GM21786 (cell line): Measurements from ENCODE around the gene AKR1D1.
"Not testable (repeated sequence)": the region's sequence is repeated elsewhere in the genome, so short reads cannot be mapped to it uniquely, and the experiment has no call there.

ENCODE experiments used
- ATAC-seq: cut with Tn5 transposase; IDR thresholded peaks from one replicate; pipeline ENCODE4 v1.9.1; 2021; ENCODE audit not compliant: unreplicated experiment

Gene AKR1D1

GRCh38 chr7:138072726-138073125 is 3.5 kb upstream of the AKR1D1 start:
- ATAC-seq, result no peak

- ATAC-seq, result no peak
Measured at GRCh38 chr7:138074121-138074520, 2.1 kb upstream of the AKR1D1 start.

- no peak for ATAC-seq
Measured at GRCh38 chr7:138074540-138074939, 1.7 kb upstream of the AKR1D1 start.

GRCh38 chr7:138075350-138075749 is 909 bp upstream of the AKR1D1 start:
- ATAC-seq, result no peak

GRCh38 chr7:138075786-138076185 is 473 bp upstream of the AKR1D1 start:
- ATAC-seq, result not testable (repeated sequence)

- ATAC-seq, result no peak
Measured at GRCh38 chr7:138077809-138078208, 1.6 kb downstream of the AKR1D1 start.

GRCh38 chr7:138079137-138079536 is 2.9 kb downstream of the AKR1D1 start:
- ATAC-seq, result no peak

GRCh38 chr7:138081868-138082267 is 5.6 kb downstream of the AKR1D1 start:
- no peak for ATAC-seq

GRCh38 chr7:138083859-138084258 is 7.6 kb downstream of the AKR1D1 start:
- no peak for ATAC-seq

- ATAC-seq, result no peak
Measured at GRCh38 chr7:138086563-138087270, 10.5 kb downstream of the AKR1D1 start.

GRCh38 chr7:138089080-138089901 is 13.0 kb downstream of the AKR1D1 start:
- no peak for ATAC-seq

- peak; percentile 46 for ATAC-seq
Measured at GRCh38 chr7:138091032-138091431, 14.8 kb downstream of the AKR1D1 start.

GRCh38 chr7:138091840-138092239 is 15.6 kb downstream of the AKR1D1 start:
- ATAC-seq, result not testable (repeated sequence)

- no peak for ATAC-seq
Measured at GRCh38 chr7:138092486-138093028, 16.3 kb downstream of the AKR1D1 start.

- ATAC-seq, result no peak
Measured at GRCh38 chr7:138095972-138096935, 20.0 kb downstream of the AKR1D1 start.

- no peak for ATAC-seq
Measured at GRCh38 chr7:138097064-138097741, 20.9 kb downstream of the AKR1D1 start.

- no peak for ATAC-seq
Measured at GRCh38 chr7:138099813-138100212, 23.6 kb downstream of the AKR1D1 start.

- ATAC-seq, result no peak
Measured at GRCh38 chr7:138105221-138105620, 29.0 kb downstream of the AKR1D1 start.

- ATAC-seq, result no peak
Measured at GRCh38 chr7:138115047-138115446, 38.8 kb downstream of the AKR1D1 start.

GRCh38 chr7:138116141-138116540 is 39.9 kb downstream of the AKR1D1 start:
- ATAC-seq, result no peak
